Measurements from ENCODE around the gene DHX34. TPM values are rescaled to one million over a fixed set of nuclear protein-coding genes. Genes with fewer than 3 reads are reported as not detected.
"Not testable (repeated sequence)": the region's sequence is repeated elsewhere in the genome, so short reads cannot be mapped to it uniquely, and the experiment has no call there.

Gene DHX34
- total and polyA plus RNA-seq, 8 donors, result 6.9 to 28.6 (median 10.5) TPM

GRCh38 chr19:47330466-47330869, 18.6 kb upstream of the DHX34 start:
- peak in 1 of 3 donors; percentile 39 for TF ChIP-seq POLR2AphosphoS5 (IDR thresholded peaks at IDR 0.05)
- TF ChIP-seq EP300 (IDR thresholded peaks at IDR 0.05), result no peak
- WGBS, 5 donors, result 12 to 17% (median 14%) methylated on average over 9 of the region's 9 CpGs
- DNase-seq, result peak in 1 of 2 donors; percentile 53
- no peaks in the 10 kb centered on the region for H3K9me3 ChIP-seq
- no peak overlapping the region for H3K4me3 ChIP-seq
- peaks cover 0 to 43% (median 0%) of the 10 kb centered on the region in 3 donors for H3K27me3 ChIP-seq
- intact Hi-C loops (cut with DNase I; ENCODE audit: low total_unique reads), result no loop called here
- no peaks in the 10 kb centered on the region for H3K36me3 ChIP-seq
- peaks cover 0 to 5% (median 2%) of the 10 kb centered on the region in 4 donors for H3K4me1 ChIP-seq
- peak overlapping the region; percentile 35 to 77 (median 65) for H3K27ac ChIP-seq

DNA sequence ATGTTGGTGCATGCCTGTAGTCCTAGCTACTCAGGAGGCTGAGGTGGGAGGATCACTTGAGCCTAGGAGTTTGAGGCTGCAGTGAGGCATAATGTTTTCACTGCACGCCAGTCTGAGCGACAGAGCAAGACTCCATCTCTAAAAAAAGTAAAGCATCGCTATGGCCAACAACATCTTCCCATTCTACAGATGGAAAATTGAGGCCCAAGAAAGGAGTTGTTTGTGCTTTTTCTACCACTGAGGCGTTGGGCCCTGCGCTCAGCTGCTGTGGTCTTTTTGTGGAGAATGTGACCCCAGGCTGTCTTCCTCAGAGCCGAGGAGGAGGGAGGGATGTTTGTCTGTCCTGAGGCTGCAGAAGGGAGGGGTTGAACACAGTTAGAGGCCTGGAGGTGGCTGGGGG, 17.6 kb upstream of the DHX34 start:
- no peaks in the 10 kb centered on the region for H3K36me3 ChIP-seq
- no peaks in the 10 kb centered on the region for H3K9me3 ChIP-seq
- DNase-seq, result no peak
- intact Hi-C loops (cut with DNase I; ENCODE audit: low total_unique reads), result no loop called here
- WGBS, 5 donors, result 83 to 92% (median 84%) methylated on average over 6 of the region's 6 CpGs
- H3K27me3 ChIP-seq, result peaks cover 0 to 44% (median 0%) of the 10 kb centered on the region in 3 donors
- H3K27ac ChIP-seq, result peak overlapping the region in 2 of 5 donors; percentile 65 to 77
- H3K4me3 ChIP-seq, result no peak overlapping the region
- no peak for TF ChIP-seq EP300 (IDR thresholded peaks at IDR 0.05)
- no peak for TF ChIP-seq POLR2AphosphoS5 (IDR thresholded peaks at IDR 0.05)
- no peak for TF ChIP-seq POLR2A (IDR thresholded peaks at IDR 0.05)
- TF ChIP-seq, protein P1, sequence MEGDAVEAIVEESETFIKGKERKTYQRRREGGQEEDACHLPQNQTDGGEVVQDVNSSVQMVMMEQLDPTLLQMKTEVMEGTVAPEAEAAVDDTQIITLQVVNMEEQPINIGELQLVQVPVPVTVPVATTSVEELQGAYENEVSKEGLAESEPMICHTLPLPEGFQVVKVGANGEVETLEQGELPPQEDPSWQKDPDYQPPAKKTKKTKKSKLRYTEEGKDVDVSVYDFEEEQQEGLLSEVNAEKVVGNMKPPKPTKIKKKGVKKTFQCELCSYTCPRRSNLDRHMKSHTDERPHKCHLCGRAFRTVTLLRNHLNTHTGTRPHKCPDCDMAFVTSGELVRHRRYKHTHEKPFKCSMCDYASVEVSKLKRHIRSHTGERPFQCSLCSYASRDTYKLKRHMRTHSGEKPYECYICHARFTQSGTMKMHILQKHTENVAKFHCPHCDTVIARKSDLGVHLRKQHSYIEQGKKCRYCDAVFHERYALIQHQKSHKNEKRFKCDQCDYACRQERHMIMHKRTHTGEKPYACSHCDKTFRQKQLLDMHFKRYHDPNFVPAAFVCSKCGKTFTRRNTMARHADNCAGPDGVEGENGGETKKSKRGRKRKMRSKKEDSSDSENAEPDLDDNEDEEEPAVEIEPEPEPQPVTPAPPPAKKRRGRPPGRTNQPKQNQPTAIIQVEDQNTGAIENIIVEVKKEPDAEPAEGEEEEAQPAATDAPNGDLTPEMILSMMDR (IDR thresholded peaks at IDR 0.05), result no peak
- peaks cover 0 to 5% (median 2%) of the 10 kb centered on the region in 4 donors for H3K4me1 ChIP-seq

GRCh38 chr19:47331931-47332547, 17.1 kb upstream of the DHX34 start, which contains the start of gene C5AR2:
Gene C5AR2 (plus strand): TSS chr19:47332175. CDS start chr19:47340800, 8,625 bp downstream.
- Histone ChIP-seq H3K27ac (peak within 1 kb of the TSS in 2 of 5 donors; percentile 65 to 77), H3K4me3 (no peak within 1 kb of the TSS), H3K36me3 (no peaks in the 10 kb centered on the region), H3K9me3 (no peaks in the 10 kb centered on the region), H3K27me3 (peaks cover 0 to 50% (median 0%) of the 10 kb centered on the region in 3 donors), H3K4me1 (peaks cover 0 to 5% (median 2%) of the 10 kb centered on the region in 4 donors)
- intact Hi-C loops (cut with DNase I; ENCODE audit: low total_unique reads), result no loop called here
- 46 to 59% (median 52%) methylated on average over 13 to 18 of the region's 18 CpGs for WGBS, 5 donors
- TF ChIP-seq EP300 (IDR thresholded peaks at IDR 0.05) (no peak), POLR2A (IDR thresholded peaks at IDR 0.05) (no peak), POLR2AphosphoS5 (IDR thresholded peaks at IDR 0.05) (no peak)
- TF ChIP-seq, protein P1 (IDR thresholded peaks at IDR 0.05), result no peak
- no peak for DNase-seq

DNA sequence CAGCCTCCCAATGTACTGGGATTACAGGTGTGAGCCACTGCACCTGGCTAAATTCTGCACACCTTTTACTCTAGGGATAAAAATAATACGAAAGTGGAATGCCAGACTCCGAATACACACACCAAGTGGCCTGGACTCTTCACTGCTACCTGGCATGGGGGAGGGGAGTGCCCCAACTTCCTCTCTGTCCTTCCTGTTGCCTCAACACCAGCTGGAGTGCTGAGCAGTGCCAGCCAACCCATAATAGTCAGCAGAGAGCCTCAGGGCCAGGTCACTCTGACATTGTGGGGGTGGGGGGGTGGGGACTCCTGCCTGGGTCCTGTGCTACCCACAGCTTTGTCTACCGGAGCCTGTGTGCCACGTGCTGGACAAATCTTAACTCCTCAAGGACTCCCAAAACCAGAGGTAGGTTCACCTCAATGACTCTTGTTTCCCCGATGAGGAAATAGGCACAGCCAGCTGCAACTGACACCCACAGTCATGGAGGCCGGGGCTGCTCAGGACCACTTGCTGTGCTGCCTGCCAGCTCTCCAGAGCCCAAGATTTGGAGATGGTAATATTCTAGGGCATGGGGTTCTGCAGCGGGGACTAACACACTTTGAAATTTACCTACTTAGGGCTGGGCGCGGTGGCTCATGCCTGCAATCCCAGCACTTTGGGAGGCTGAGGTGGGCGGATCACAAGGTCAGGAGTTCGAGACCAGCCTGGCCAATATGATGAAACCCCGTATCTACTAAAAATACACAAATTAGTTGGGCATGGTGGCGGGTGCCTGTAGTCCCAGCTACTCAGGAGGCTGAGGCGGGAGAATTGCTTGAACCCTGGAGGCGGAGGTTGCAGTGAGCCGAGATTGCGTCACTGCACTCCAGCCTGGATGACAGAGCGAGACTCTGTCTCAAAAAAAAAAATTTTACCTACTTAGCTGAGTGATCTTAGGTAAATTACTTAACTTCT, 12.1 kb upstream of the DHX34 start:
- peak overlapping the region in 3 of 5 donors; percentile 29 to 62 (median 31) for H3K27ac ChIP-seq
- WGBS, 5 donors, result 62 to 80% (median 73%) methylated on average over 15 to 18 of the region's 18 CpGs
- not testable (repeated sequence) for H3K9me3 ChIP-seq

More for the DNA sequence above, 12.1 kb upstream of the DHX34 start:
- intact Hi-C loops (cut with DNase I; ENCODE audit: low total_unique reads); H3K4me1 ChIP-seq: not testable (repeated sequence)
- Histone ChIP-seq H3K27me3 (peaks cover 0 to 35% (median 0%) of the 10 kb centered on the region in 3 donors), H3K36me3 (peaks cover 0 to 10% (median 0%) of the 10 kb centered on the region in 4 donors), H3K4me3 (peak overlapping the region in 2 of 4 donors; percentile 5 to 9)
- peak; percentile 47 to 55 for DNase-seq
- TF ChIP-seq POLR2AphosphoS5 (IDR thresholded peaks at IDR 0.05), result peak in 1 of 3 donors; percentile 15
